ENCODE measurements around the gene OR2T35. TPM values are rescaled to one million over a fixed set of nuclear protein-coding genes. Genes with fewer than 3 reads are reported as not detected.
"Not testable (repeated sequence)": the region's sequence is repeated elsewhere in the genome, so short reads cannot be mapped to it uniquely, and the experiment has no call there.

Gene OR2T35, protein sequence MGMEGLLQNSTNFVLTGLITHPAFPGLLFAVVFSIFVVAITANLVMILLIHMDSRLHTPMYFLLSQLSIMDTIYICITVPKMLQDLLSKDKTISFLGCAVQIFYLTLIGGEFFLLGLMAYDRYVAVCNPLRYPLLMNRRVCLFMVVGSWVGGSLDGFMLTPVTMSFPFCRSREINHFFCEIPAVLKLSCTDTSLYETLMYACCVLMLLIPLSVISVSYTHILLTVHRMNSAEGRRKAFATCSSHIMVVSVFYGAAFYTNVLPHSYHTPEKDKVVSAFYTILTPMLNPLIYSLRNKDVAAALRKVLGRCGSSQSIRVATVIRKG
- total RNA-seq (ENCODE audit: low replicate concordance) = not detected in 2 replicates
- long read RNA-seq = 0 reads

DNA sequence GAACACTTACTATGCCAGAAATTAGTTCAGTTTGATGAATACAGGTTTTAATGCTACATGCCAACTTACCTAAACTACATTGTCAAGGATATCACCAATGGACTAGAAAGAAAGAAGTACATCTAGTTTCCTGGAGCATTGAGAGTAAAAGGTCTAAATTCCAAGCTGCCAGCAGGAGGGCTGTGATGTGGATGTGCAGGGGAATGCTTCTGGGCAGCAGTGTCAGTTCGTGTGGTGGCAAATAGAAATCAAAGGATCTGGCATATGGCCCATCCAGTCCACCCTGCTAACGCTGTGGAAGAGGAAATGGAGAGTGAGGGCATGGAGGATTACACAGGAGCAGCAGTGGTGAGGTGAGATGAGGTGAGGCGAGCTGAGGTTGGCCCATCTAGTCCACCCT lies at the start of gene OR2T35:
TSS of gene OR2T35 (minus strand) at position 101 of the 400 bp plus-strand sequence. CDS start 6,020 bp downstream, outside the sequence.
- H3K4me3 Mint-ChIP-seq; H3K27me3 Mint-ChIP-seq; H3K36me3 Mint-ChIP-seq; H3K27ac Mint-ChIP-seq; H3K9me3 Mint-ChIP-seq; H3K4me1 Mint-ChIP-seq (ENCODE audit: unreplicated experiment); DNase-seq (ENCODE audit: extremely low spot score, unreplicated experiment): not testable (repeated sequence)

DNA sequence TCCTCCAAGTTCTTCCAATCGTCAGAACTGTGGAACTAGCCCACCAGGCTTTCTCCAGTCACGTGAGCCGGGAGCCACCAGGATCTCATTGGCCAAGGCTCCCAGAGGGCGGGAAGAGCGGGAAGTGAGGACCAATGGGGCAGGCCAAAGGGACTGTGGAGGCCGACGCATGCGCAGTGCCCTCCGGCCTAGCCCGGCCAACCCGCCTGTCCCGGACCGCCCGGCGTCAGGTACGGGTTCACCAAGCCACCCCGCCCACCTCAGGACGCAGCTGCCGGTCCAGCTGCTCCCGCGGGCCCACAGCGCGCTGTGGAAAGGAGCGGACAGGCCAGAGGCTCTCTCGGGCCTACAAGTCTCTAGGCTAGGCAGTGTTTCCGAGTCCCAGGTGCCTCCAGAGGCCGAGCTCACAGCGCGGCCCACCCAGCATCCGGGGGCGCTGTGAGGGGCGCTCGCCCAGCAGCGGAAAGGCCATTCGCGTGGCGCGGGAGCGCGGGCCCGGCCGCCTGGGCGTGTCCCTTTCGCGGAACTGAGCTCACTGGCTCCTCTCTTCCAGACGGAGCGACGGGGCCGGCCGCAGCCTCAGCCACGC lies 46.6 kb upstream of the OR2T35 start:
- no peak for DNase-seq (ENCODE audit: extremely low spot score, unreplicated experiment)
- Mint-ChIP-seq H3K27me3 (no peaks in the 10 kb centered on the region), H3K4me3 (no peak overlapping the region), H3K9me3 (peaks cover 22% of the 10 kb centered on the region), H3K27ac (no peak overlapping the region), H3K36me3 (no peaks in the 10 kb centered on the region), H3K4me1 (ENCODE audit: unreplicated experiment) (no peaks in the 10 kb centered on the region)
- TF ChIP-seq, protein P1, sequence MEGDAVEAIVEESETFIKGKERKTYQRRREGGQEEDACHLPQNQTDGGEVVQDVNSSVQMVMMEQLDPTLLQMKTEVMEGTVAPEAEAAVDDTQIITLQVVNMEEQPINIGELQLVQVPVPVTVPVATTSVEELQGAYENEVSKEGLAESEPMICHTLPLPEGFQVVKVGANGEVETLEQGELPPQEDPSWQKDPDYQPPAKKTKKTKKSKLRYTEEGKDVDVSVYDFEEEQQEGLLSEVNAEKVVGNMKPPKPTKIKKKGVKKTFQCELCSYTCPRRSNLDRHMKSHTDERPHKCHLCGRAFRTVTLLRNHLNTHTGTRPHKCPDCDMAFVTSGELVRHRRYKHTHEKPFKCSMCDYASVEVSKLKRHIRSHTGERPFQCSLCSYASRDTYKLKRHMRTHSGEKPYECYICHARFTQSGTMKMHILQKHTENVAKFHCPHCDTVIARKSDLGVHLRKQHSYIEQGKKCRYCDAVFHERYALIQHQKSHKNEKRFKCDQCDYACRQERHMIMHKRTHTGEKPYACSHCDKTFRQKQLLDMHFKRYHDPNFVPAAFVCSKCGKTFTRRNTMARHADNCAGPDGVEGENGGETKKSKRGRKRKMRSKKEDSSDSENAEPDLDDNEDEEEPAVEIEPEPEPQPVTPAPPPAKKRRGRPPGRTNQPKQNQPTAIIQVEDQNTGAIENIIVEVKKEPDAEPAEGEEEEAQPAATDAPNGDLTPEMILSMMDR (conservative IDR thresholded peaks at IDR 0.05) = no peak

DNA sequence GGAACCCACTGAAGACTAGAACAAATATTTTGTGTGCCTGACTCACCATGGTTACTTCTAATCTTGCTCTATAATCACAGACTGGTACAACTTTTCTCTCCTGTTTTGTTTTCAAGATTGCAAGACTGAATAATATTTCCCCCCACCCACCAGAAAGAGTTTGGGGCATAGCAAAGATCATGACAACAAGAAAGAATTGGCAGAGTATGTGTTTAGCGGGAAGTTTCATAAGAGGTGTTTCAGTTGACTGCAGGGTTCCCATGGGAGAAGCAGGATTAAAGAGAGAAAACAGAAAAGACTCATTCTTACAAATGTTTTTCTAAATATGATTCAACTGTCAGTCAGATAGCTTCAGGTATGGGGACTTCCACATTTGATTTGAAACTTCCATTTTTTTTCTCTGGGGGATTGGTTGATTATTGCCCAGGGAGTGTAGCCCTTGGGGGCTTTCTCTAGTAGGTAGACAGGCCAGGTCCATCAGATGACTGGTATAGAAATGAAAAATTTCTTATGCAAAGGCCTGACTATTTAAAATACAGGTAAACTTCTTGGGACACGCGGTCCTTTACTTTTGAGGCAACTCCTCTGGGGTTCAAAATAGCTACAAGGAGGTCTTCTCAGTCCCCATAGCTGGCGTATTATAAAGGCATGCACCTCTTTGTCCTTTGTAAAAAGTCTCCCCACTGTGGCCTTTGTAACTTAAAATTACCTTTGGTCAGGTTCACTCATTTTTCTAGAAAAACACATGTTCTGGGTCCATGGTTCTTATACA lies 43.6 kb upstream of the OR2T35 start:
- Mint-ChIP-seq H3K27me3 (no peaks in the 10 kb centered on the region), H3K9me3 (peaks cover 21% of the 10 kb centered on the region), H3K27ac (no peak overlapping the region), H3K4me1 (ENCODE audit: unreplicated experiment) (no peaks in the 10 kb centered on the region), H3K36me3 (no peaks in the 10 kb centered on the region), H3K4me3 (no peak overlapping the region)
- DNase-seq (ENCODE audit: extremely low spot score, unreplicated experiment) = no peak
- TF ChIP-seq, protein P1 (conservative IDR thresholded peaks at IDR 0.05) = no peak

DNA sequence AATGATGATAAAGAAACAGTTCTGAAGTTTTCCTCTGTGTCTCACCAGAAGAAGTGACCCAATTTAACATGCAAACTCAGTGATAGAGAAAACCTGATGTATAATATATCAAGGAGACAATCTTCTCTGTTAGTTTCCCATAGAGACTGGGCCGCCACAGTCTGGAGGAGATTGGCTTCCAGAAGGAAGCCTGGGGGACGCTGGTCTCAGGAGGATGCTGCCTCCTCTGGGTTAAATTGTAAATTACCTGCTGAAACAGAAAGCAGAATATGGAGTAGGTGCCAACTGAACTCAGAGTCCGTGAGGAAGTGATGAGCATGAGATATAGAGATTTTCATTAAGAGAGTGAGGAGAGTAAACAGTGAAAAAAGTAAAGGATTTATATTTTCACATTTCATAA lies 41.7 kb upstream of the OR2T35 start:
- peaks cover 12% of the 10 kb centered on the region for H3K9me3 Mint-ChIP-seq
- no peaks in the 10 kb centered on the region for H3K27me3 Mint-ChIP-seq
- H3K27ac Mint-ChIP-seq = no peak overlapping the region
- no peaks in the 10 kb centered on the region for H3K4me1 Mint-ChIP-seq (ENCODE audit: unreplicated experiment)
- TF ChIP-seq, protein P1 (conservative IDR thresholded peaks at IDR 0.05) = no peak
- DNase-seq (ENCODE audit: extremely low spot score, unreplicated experiment) = no peak
- no peaks in the 10 kb centered on the region for H3K36me3 Mint-ChIP-seq
- no peak overlapping the region for H3K4me3 Mint-ChIP-seq

DNA sequence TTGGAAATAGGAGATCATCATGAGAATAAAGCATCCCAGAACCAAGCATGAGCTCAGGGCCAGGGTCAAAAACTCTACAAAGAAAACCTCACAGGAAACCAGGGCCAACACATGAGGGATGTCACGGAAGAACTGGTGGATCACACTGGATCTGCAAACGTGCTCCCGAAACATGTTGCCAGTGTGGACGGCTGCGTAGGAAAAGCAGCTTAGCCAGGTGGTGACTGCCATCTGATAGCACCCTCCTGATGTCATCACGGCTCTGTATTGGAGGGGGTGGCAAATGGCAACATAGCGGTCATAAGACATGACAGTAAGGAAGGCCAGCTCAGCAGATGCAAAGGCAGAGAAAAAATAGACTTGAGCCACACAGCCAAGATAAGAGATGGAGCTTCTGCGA lies 36.6 kb upstream of the OR2T35 start:
- H3K9me3 Mint-ChIP-seq = peaks cover 9% of the 10 kb centered on the region
- no peak overlapping the region for H3K27ac Mint-ChIP-seq
- no peaks in the 10 kb centered on the region for H3K4me1 Mint-ChIP-seq (ENCODE audit: unreplicated experiment)
- TF ChIP-seq, protein P1 (conservative IDR thresholded peaks at IDR 0.05) = no peak
- H3K36me3 Mint-ChIP-seq = no peaks in the 10 kb centered on the region
- H3K4me3 Mint-ChIP-seq = no peak overlapping the region
- no peaks in the 10 kb centered on the region for H3K27me3 Mint-ChIP-seq
- DNase-seq (ENCODE audit: extremely low spot score, unreplicated experiment) = no peak

DNA sequence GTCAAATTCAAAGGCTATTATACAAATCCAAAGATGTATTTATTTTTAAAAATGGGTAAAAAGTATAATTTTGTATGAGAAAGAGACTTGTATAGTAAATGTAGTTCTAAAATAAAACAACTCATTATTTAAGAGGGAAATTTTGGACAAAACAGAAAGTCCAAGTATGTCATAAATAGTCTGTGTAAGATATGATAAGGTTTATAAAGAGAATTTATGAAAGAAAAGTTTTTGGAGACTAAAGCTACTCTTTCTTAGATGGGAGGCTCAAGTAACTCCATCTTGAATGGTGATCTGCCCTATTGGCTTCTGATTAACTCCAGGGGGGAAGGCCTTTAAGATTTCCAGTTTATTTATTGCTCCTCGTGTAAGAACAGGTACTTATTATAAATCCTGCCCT lies 24.9 kb upstream of the OR2T35 start:
- no peaks in the 10 kb centered on the region for H3K27me3 Mint-ChIP-seq
- H3K36me3 Mint-ChIP-seq = no peaks in the 10 kb centered on the region
- H3K4me1 Mint-ChIP-seq (ENCODE audit: unreplicated experiment) = no peaks in the 10 kb centered on the region
- TF ChIP-seq, protein P1 (conservative IDR thresholded peaks at IDR 0.05) = no peak
- no peak for DNase-seq (ENCODE audit: extremely low spot score, unreplicated experiment)
- no peak overlapping the region for H3K4me3 Mint-ChIP-seq
- H3K27ac Mint-ChIP-seq = no peak overlapping the region
- H3K9me3 Mint-ChIP-seq = no peaks in the 10 kb centered on the region

DNA sequence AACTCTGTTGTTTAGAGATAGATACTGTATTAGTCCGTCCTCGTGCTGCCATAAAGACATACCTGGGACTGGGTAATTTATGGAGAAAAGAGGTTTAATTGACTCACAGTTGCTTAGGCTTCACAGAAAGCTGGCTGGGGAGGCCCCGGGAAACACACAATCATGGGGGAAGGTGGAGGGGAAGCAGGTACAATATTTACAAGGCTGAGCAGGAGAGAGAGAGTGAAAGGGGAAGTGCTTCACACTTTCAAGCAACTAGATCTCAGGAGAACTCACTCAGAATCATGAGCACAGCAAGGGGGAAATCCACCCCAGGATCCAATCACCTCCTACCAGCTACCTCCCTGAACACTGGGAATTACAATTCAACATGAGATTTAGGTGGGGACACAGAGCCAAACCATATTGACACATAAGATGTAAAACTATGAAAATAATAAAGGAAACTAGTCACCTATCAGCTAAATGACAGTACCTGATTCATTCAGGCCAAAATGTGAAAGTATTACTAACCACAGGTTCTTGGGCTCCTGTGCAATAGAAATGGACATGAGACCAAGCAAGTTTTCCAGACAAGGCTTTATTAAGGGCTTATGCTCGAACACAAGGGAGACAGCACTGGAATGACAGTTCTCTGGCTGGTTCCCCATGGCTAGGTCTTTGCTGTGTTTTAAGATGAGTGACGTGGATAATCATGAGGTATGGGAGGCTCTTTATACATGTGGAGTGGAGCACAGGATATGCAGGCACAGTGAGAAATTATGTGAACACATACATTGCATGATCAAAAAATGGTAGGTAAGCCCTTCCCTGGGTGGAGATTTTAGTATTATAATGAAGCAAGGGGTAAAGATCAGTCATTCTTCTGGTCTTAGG lies 18.6 kb upstream of the OR2T35 start:
- not testable (repeated sequence) for H3K27me3 Mint-ChIP-seq; H3K9me3 Mint-ChIP-seq; H3K27ac Mint-ChIP-seq; H3K4me1 Mint-ChIP-seq (ENCODE audit: unreplicated experiment); H3K4me3 Mint-ChIP-seq; H3K36me3 Mint-ChIP-seq; DNase-seq (ENCODE audit: extremely low spot score, unreplicated experiment)

DNA sequence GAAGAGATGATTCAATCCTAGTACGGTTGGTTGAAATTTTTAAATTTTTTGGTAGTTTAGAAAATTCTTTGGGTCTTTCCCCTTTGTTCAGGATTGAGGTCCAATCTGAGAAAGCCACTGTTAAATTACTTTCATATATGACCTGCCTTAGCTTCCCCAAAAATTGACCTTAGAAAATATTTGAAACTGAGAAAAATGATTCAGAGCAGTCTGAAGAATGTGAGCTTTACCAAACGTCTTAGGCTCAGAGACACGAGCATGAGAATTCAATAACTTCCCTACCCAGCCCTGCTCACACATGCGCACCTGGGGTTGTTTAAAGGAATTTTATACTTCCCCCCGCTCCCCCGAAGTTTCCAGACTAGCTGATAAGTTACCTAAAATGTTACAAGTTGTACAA lies 11.7 kb upstream of the OR2T35 start:
- not testable (repeated sequence) for H3K9me3 Mint-ChIP-seq; DNase-seq (ENCODE audit: extremely low spot score, unreplicated experiment); H3K4me1 Mint-ChIP-seq (ENCODE audit: unreplicated experiment); H3K4me3 Mint-ChIP-seq; H3K36me3 Mint-ChIP-seq; H3K27me3 Mint-ChIP-seq; H3K27ac Mint-ChIP-seq
